Measurements from ENCODE around the gene COP1.
"Not testable (repeated sequence)": the region's sequence is repeated elsewhere in the genome, so short reads cannot be mapped to it uniquely, and the experiment has no call there.

Gene COP1

DNA sequence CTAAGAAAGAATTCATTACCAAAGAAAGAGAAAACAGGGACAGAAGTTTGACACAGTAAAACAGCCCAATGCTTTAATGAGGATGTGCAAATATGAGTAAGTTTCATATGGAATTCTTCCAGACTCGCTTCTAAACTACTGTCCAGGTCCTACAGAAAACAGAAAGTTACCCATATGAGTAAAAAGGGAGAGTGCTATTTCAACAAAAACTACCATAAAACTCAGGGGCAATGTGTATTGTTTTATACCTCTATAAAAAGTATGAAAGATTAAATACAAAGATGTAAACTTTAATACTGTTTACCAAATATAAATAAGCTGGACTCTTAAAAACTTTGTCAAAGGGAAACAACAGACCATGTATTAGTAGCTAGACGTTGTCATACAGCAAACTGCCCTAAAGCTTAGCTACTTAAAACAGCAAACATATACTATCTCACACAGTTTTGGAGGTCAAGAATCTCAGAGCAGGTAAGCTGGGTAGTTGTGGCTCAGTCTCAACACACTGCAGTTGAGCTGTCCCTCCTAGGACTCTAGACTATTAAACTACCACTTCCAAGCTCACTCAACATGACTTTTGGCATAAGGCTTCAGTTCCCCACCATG lies 174.9 kb downstream of the COP1 start:
- no peak for DNase-seq

- no peak for DNase-seq
Observed at GRCh38 chr1:176029609-176030008, 177.5 kb downstream of the COP1 start.

DNA sequence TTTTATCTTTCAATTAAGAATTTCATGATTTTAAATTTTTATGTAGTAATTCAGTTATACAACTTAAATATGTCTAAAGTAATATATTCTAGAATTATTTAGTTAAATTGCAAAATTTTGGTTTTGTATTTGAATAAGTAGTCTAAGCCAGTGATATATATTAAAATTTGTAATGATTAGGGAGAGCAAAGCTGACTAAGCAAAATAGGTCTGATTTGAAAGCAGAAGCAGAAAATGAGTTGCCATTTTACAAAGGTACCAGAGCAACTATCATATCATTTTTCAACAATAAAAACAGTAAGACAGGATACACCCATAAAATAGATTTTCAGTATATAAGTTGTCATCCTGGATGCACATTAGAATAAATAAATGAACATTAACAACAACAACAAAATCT lies 177.9 kb downstream of the COP1 start:
- no peak for DNase-seq

- DNase-seq = not testable (repeated sequence)
Observed at GRCh38 chr1:176027934-176028333, 179.2 kb downstream of the COP1 start.

DNA sequence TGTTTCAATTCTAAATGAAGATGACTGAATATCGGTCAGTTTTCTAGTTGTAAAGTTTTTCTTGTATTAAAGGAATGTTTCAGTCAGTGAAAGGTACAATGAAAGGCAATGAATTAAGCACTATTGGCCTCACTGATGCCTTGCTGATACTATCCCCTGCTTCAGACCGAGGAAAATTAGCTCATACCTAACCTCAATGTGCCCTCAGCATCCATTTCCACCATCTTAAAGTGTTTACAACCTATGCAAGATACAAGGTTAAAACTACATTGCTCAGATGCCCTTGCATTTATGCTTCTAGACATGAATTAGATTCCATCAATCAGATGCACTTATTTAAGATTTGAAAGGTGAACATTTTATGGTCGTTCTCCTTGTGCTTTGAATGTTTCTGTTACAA lies 184.5 kb downstream of the COP1 start:
- no peak for DNase-seq

DNA sequence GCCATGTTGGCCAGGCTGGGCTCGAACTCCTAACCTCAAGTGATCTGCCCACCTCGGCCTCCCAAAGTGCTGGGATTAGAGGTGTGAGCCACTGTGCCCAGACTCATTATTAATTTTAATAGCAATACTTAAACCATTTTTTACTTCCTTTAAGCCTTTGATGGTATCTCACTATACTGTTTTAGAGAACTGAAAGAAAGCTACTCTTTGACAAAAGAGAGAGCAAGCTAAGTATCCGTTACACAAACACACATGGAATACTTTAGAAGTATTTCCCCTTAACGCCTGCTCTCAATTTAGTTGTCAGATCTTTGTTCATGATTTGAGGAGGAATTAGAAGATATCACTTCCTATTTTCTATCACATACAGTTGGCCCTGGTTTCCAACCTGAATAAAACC lies 189.4 kb downstream of the COP1 start:
- no peak for DNase-seq

DNA sequence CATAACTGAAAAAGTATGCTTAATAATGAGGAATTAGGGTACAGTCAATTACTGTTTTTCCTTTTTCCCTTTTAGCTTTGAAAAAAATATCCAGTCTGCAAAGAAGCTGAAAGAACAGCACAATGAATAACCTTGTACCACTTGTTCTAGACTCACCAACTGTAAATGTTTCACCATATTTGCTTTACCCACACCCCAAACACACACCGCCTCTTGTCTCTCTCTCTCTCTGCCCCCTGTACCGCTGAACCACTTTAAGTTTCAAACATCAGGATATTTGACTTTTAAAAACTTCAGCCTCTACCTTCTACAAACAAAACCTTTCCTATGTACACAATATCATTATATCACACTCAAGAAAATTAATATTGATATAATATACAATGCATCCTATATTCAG lies 197.1 kb downstream of the COP1 start:
- DNase-seq = no peak

GRCh38 chr1:176007756-176008389 lies 199.2 kb downstream of the COP1 start:
- DNase-seq = not testable (repeated sequence)

GRCh38 chr1:175994660-175995059 lies 212.4 kb downstream of the COP1 start:
- not testable (repeated sequence) for DNase-seq

DNA sequence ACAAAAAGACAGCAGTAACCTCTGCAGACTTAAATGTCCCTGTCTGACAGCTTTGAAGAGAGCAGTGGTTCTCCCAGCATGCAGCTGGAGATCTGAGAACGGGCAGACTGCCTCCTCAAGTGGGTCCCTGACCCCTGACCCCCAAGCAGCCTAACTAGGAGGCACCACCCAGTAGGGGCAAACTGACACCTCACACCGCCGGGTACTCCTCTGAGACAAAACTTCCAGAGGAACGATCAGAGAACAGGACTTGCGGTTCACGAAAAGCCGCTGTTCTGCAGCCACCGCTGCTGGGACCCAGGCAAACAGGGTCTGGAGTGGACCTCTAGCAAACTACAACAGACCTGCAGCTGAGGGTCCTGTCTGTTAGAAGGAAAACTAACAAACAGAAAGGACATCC lies 214.3 kb downstream of the COP1 start:
- not testable (repeated sequence) for DNase-seq

GRCh38 chr1:175992202-175992601 lies 214.9 kb downstream of the COP1 start:
- DNase-seq = not testable (repeated sequence)

DNA sequence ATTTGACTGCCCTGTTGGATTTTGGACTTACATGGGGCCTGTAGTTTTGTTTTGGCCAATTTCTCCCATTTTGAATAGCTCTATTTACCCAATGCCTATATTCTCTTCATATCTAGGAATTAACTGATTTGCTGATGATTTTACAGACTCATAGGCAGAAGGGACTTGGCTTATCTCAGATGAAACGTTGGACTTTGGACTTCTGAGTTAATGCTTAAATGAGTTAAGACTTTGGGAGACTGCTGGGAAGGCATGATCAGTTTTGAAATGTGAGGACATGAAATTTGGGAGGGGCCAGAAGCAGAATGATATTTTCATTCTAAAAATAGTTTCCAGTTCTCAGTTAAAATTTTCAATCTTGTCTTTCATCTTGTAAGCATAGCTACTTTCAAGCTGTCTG lies 222.3 kb downstream of the COP1 start:
- no peak for DNase-seq

DNA sequence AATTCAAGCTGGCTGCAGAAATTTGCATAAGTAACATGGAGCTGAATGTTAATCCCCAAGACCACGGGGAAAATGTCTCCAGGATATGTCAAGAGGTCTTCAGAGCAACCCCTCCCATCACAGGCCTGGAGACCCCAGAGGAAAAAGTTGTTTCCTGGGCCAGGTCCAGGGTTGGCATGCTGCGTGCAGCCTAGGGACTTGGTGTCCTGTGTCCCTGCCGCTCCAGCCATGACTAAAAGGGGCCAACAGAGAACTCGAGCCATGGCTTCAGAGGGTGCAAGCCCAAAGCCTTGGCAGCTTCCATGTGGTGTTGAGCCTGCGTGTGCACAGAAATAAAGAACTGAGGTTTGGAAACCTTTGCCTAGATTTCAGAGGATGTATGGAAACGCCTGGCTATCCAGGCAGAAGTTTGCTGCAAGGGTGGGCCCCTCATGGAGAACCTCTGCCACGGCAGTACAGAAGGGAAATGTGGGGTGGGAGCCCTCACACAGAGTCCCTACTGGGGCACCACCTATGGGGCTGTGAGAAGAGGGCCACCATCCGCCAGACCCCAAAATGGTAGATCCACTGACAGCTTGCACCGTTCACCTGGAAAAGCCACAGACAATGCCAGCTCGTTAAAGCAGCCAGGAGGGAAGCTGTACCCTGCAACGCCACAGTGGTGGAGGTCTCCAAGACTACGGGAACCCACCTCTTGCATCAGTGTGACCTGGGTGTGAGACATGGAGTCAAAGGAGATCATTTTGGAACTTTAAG lies 222.9 kb downstream of the COP1 start:
- DNase-seq = no peak

- DNase-seq = not testable (repeated sequence)
Observed at GRCh38 chr1:175983363-175983762, 223.7 kb downstream of the COP1 start.

DNA sequence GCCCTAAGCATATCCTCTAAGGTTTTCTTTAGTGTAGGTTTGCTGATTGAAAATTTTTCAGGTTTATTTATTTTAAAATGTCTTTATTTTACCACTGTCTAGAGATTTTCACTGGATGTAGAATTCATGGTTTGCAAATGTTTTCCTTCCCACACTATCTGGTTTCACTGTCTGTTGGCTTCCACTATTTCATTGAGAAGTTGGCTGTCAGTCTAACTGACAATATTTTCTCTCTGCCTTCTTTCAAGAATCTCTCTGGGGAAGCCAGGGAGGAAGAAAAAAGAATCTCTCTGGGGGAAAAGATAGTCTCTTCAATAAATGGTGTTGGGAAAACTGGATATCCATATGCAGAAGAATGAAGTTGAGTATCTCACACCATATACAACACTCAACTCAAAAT lies 226.0 kb downstream of the COP1 start:
- no peak for DNase-seq

- no peak for DNase-seq
Observed at GRCh38 chr1:175978926-175979325, 228.2 kb downstream of the COP1 start.

- peak; percentile 9 for DNase-seq
Observed at GRCh38 chr1:175978476-175978875, 228.6 kb downstream of the COP1 start.

- DNase-seq = peak; percentile 16
Observed at GRCh38 chr1:175976865-175977642, 230.0 kb downstream of the COP1 start.

DNA sequence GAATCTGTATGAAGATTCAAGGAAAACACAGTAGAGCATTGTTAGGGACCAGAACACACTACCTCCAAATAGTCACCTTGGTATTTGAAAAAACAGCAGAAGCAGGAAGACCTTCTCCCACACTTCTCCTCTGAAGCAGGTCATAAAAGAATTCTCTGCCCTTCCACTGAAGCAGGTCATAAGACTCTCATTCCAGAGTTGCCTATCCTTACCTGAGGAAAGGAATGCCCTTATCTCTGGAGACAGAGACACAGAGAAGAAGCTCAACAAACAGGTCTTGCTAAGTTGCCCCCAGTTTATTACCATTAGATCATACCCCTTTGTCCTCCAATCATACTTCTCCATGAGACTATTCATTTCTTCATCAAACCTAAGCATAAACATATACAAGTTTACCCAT lies 237.9 kb downstream of the COP1 start:
- DNase-seq = no peak

DNA sequence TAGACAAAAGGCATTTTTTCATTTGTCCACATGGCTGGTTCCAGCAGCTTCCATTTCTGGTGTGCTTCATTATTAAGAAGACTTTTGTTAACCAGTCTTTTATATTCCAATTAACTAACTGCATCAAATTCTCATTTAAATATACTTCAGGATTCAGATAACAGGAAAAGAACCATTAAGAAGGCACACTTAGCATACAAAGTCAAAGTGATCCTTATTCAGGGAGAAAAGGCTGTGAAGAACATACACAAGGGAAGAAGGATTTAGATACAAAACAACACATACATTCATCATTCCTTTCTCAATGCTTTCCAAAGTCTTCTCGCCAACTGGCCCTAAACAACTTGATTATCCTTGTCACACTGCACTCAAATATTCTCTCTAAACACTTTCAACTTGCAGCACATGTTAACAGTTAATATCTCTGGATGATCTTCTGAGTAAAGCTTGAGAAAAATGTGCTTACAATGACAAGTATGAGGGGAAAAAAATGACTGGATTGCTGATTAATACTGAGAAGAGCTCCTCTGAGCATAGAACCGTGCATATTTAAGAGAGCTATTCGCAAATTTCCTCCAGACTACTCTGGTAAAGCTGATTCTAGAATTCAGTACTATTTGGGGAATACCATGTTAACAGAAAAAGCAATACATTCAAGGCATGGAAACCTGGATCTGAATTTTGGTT lies 238.5 kb downstream of the COP1 start:
- peak; percentile 88 for DNase-seq

- DNase-seq = no peak
Observed at GRCh38 chr1:175963740-175964139, 243.3 kb downstream of the COP1 start.

DNA sequence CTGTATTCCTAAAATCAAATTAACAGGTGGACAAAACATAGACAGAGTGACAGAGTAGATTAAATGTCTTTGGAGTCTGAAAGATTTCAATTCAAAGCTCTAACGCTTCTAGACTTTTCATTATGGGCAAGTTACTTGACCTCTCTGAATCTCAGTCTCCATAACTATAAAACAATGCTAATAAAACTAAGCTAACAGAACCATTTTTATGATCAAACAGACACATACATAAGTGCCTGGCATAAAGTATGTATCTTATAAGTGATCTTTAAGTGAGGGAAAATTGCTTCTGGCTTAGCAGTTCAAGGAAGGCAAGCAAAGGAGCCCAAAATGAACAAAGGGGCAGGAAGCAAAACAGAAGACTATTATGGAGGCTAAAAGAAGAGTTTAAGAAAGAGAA lies 246.9 kb downstream of the COP1 start:
- no peak for DNase-seq

DNA sequence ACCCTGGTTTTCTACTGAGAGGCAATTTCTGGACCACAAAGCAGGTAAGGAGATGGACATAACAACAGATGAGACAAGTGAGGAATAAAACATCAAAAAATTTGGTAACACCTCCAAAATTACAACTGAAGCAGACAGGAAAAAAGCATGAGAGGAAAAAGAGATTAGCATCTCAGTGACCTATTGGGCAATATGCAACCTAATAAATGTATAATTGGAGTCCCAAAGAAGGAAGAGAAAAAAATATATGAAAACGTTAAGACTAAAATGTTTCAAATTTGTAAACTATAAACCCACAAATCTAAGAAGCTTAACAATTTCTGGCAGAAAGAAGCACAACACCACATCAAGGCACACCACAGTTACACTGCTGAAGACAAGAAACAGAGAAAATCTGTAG lies 255.5 kb downstream of the COP1 start:
- no peak for DNase-seq

Measured in fibroblast of skin of scalp (primary cell).